K562 (cell line): ENCODE results near the gene MSI1. TPM values are rescaled to one million over a fixed set of nuclear protein-coding genes. Genes with fewer than 3 reads are reported as not detected.
A peak's percentile ranks its signal among the peaks of the same experiment; 100 is the strongest.

Experiments
- ARID2 ChIP-seq: fragments of 450-650 bp; IDR thresholded peaks from 2 replicates; pipeline ENCODE4 v1.6.1; 2017; ENCODE audit warnings: antibody characterized with exemption, mild to moderate bottlenecking
- BRF1 ChIP-seq: IDR thresholded peaks from 3 replicates; pipeline ENCODE4 v1.6.1; 2011; ENCODE audit warnings: borderline replicate concordance, mild to moderate bottlenecking; ENCODE audit not compliant: insufficient read length; ENCODE audit errors: extremely low read depth
- CREB3 ChIP-seq: fragments of 450-650 bp; conservative IDR thresholded peaks from 2 replicates; pipeline ENCODE4 v1.6.1; 2016; ENCODE audit warnings: missing genetic modification characterization, low read depth, mild to moderate bottlenecking, missing compliant biosample characterization, moderate library complexity
- CTCF ChIP-seq, 3 experiments: IDR thresholded peaks in 2 of 3; conservative IDR thresholded peaks in 1 of 3; 2 replicates each; pipeline ENCODE4 v1.5.1; 2011 to 2012; ENCODE audit warnings: low read length in 3 of 3, mild to moderate bottlenecking in 3 of 3, control low read depth in 2 of 3, improper control_type of control experiment in 1 of 3, inconsistent platforms in 1 of 3, low read depth in 1 of 3, mixed read lengths in 1 of 3, moderate library complexity in 1 of 3; ENCODE audit not compliant: insufficient read depth in 2 of 3
- ELK1 ChIP-seq: sonication (generic); formaldehyde crosslinking; IDR thresholded peaks from 2 replicates; pipeline ENCODE4 v1.8.1; 2022; ENCODE audit warnings: missing genetic modification reagents
- ELK3 ChIP-seq: fragments of 450-650 bp; formaldehyde crosslinking; IDR thresholded peaks from 2 replicates; pipeline ENCODE4 v1.4.0; 2020; ENCODE audit warnings: mild to moderate bottlenecking
- FUS ChIP-seq: fragments of 200-400 bp; formaldehyde crosslinking; optimal IDR thresholded peaks from 2 replicates; pipeline ENCODE3; 2017; ENCODE audit warnings: low read depth, low read length
- HIVEP1 ChIP-seq: fragments of 250-450 bp; sonication (Bioruptor Pico); IDR thresholded peaks from 2 replicates; pipeline ENCODE4 v1.4.0; 2020; ENCODE audit warnings: mild to moderate bottlenecking
- HMG20A ChIP-seq: fragments of 450-650 bp; formaldehyde crosslinking; conservative IDR thresholded peaks from 2 replicates; pipeline ENCODE4 v1.4.0; 2020; ENCODE audit warnings: mild to moderate bottlenecking, mixed read lengths
- HMG20B ChIP-seq: fragments of 250-450 bp; sonication (Bioruptor Pico); IDR thresholded peaks from 2 replicates; pipeline ENCODE4 v1.5.0; 2021; ENCODE audit warnings: mild to moderate bottlenecking
- HSF4 ChIP-seq: fragments of 250-450 bp; sonication (Bioruptor Pico); IDR thresholded peaks from 2 replicates; pipeline ENCODE4 v2.1.2; 2022; ENCODE audit warnings: mild to moderate bottlenecking, moderate library complexity, borderline replicate concordance
- KLF6 ChIP-seq: fragments of 250-450 bp; sonication (Bioruptor Pico); IDR thresholded peaks from 2 replicates; pipeline ENCODE4 v1.4.0; 2020; ENCODE audit warnings: mild to moderate bottlenecking, moderate library complexity, borderline replicate concordance
- NEUROD1 ChIP-seq: fragments of 150-350 bp; IDR thresholded peaks from 2 replicates; pipeline ENCODE4 v1.6.1; 2014; ENCODE audit warnings: borderline replicate concordance, low read length, low read depth; ENCODE audit not compliant: partially characterized antibody
- NR1H2 ChIP-seq: sonication (generic); formaldehyde crosslinking; IDR thresholded peaks from 2 replicates; pipeline ENCODE4 v1.4.0; 2020; ENCODE audit warnings: mild to moderate bottlenecking, missing genetic modification reagents
- RBM39 ChIP-seq: fragments of 200-400 bp; formaldehyde crosslinking; optimal IDR thresholded peaks from 2 replicates; pipeline ENCODE3; 2018; ENCODE audit warnings: low read depth, low read length
- SAP30 ChIP-seq: fragments of 200-600 bp; sonication (generic); IDR thresholded peaks from 2 replicates; pipeline ENCODE4 v1.6.1; 2012; ENCODE audit warnings: borderline replicate concordance, low read depth, mild to moderate bottlenecking, moderate library complexity, low read length, control low read depth, inconsistent platforms; ENCODE audit not compliant: insufficient read depth, poor library complexity, severe bottlenecking
- SMARCB1 ChIP-seq: IDR thresholded peaks from 2 replicates; pipeline ENCODE4 v1.6.1; 2011; ENCODE audit warnings: improper control_type of control experiment, low read depth; ENCODE audit not compliant: insufficient read length
- SREBF2 ChIP-seq: sonication (generic); formaldehyde crosslinking; IDR thresholded peaks from 2 replicates; pipeline ENCODE4 v1.4.0; 2020; ENCODE audit warnings: mild to moderate bottlenecking, missing genetic modification reagents
- XRCC4 ChIP-seq: IDR thresholded peaks from one replicate; pipeline ENCODE4 v1.6.1; 2011; ENCODE audit not compliant: insufficient read depth, insufficient read length; ENCODE audit errors: extremely low read depth
- ZBTB49 ChIP-seq: sonication (generic); formaldehyde crosslinking; IDR thresholded peaks from 2 replicates; pipeline ENCODE4 v1.8.0; 2022; ENCODE audit warnings: missing genetic modification reagents, mild to moderate bottlenecking, borderline replicate concordance
- ZNF239 ChIP-seq: fragments of 250-450 bp; sonication (Bioruptor Pico); IDR thresholded peaks from 2 replicates; pipeline ENCODE4 v1.4.0; 2020; ENCODE audit warnings: mild to moderate bottlenecking
- polyA plus RNA-seq, 8 experiments: library from polyadenylated mRNA; depleted of rRNA in 4 of 8; stranded (reverse) in 5 of 8; unstranded in 3 of 8; fragments of >200 nt; fragmentation: Nextera tagmentation in 2 of 8; fragmentation: Illumina TruSeq in 1 of 8; extraction: Ambion mirVana in 2 of 8; extraction: Trizol in 1 of 8; gene quantifications; 2 replicates each; pipeline versions ENCODE4 v1.2.1 to v1.2.3, GENCODE V29; 2011 to 2014; ENCODE audit warnings: inconsistent platforms in 1 of 8, missing spikeins in 1 of 8
- total RNA-seq, 7 experiments: library from RNA; depleted of rRNA in 6 of 7; stranded (reverse); fragments of >200 nt in 6 of 7; fragmentation: Illumina TruSeq in 2 of 7; extraction: Trizol in 2 of 7; gene quantifications; 2 replicates each; pipeline versions ENCODE4 v1.2.1 to v1.2.3, GENCODE V29; 2011 to 2021; ENCODE audit warnings: low replicate concordance in 1 of 7

Gene MSI1
- total and polyA plus RNA-seq, 9 of the 15 experiments (the other 6 are each of a cell fraction or from before 2014, with no cell fraction given), result 0.16 TPM; not detected in 8

GRCh38 chr12:120356567-120357030 is 12.4 kb downstream of the MSI1 start (continued):
- no peak for TF ChIP-seq HMG20A (CRISPR knock-in tag)
- no peak for TF ChIP-seq SMARCB1
- no peak for TF ChIP-seq BRF1
- no peak for TF ChIP-seq FUS
- TF ChIP-seq NR1H2, result no peak
- no peak for TF ChIP-seq ELK3
- TF ChIP-seq NEUROD1, result no peak
- TF ChIP-seq CTCF (IDR thresholded peaks at IDR 0.05 in 2 of 3, conservative IDR thresholded peaks at IDR 0.05 in 1 of 3; ENCODE audit: insufficient read depth in 2 of 3, low read depth in 1 of 3, low read length in 3 of 3), result peak; percentile 90 to 96 (median 95)
- no peak for TF ChIP-seq HSF4 (CRISPR knock-in tag)
- TF ChIP-seq SAP30, result no peak
- no peak for TF ChIP-seq ELK1 (CRISPR knock-in tag)
- no peak for TF ChIP-seq SREBF2 (CRISPR knock-in tag)
- TF ChIP-seq XRCC4, result no peak
- no peak for TF ChIP-seq ZBTB49 (CRISPR knock-in tag)
- no peak for TF ChIP-seq CREB3
- no peak for TF ChIP-seq HMG20B (CRISPR knock-in tag)
- TF ChIP-seq RBM39, result no peak
- TF ChIP-seq HIVEP1 (CRISPR knock-in tag), result no peak
- no peak for TF ChIP-seq ZNF239 (CRISPR knock-in tag)
- peak; percentile 83; the same call in 1 of the 2 replicates for TF ChIP-seq ARID2
- no peak for TF ChIP-seq KLF6 (CRISPR knock-in tag)
